Loucy (cell line): ENCODE data around the gene EZH2.

Experiments used
- H2AFZ ChIP-seq: fragments of 200-600 bp; sonication (generic); 2 replicates; pipeline ENCODE4 v1.6.0; 2016; ENCODE audit warnings: antibody characterized with exemption, mild to moderate bottlenecking, low read length, moderate library complexity
- H3F3A ChIP-seq: fragments of 200-600 bp; 2 replicates; pipeline ENCODE4 v1.6.0; 2016; ENCODE audit warnings: antibody characterized with exemption, low read depth, mild to moderate bottlenecking
- H3K27me3 ChIP-seq: fragments of 200-600 bp; sonication (generic); 2 replicates; pipeline ENCODE4 v1.6.1; 2014; ENCODE audit warnings: low read length, mild to moderate bottlenecking; ENCODE audit not compliant: insufficient read depth, poor library complexity, severe bottlenecking
- H3K36me3 ChIP-seq: fragments of 200-600 bp; sonication (generic); 2 replicates; pipeline ENCODE4 v1.6.1; 2016; ENCODE audit warnings: low read length; ENCODE audit not compliant: insufficient read depth
- H3K4me1 ChIP-seq: fragments of 200-600 bp; sonication (generic); 2 replicates; pipeline ENCODE4 v1.5.1; 2014; ENCODE audit warnings: low read length, mild to moderate bottlenecking; ENCODE audit not compliant: insufficient read depth, poor library complexity, severe bottlenecking
- H3K4me2 ChIP-seq: fragments of 200-600 bp; sonication (generic); 2 replicates; pipeline ENCODE4 v1.6.0; 2014; ENCODE audit warnings: antibody characterized with exemption, low read length, low read depth, mild to moderate bottlenecking; ENCODE audit not compliant: poor library complexity, severe bottlenecking
- H3K4me3 ChIP-seq: fragments of 200-600 bp; sonication (generic); 2 replicates; pipeline ENCODE4 v1.5.1; 2014; ENCODE audit warnings: low read length, mild to moderate bottlenecking, mixed read lengths; ENCODE audit not compliant: poor library complexity, severe bottlenecking
- H3K79me2 ChIP-seq: fragments of 200-600 bp; sonication (generic); 2 replicates; pipeline ENCODE4 v1.6.1; 2014; ENCODE audit warnings: low read length; ENCODE audit not compliant: insufficient read depth
- H3K9ac ChIP-seq: fragments of 200-600 bp; sonication (generic); 2 replicates; pipeline ENCODE4 v1.6.0; 2014; ENCODE audit warnings: mild to moderate bottlenecking, low read depth, low read length, moderate library complexity; ENCODE audit not compliant: poor library complexity, severe bottlenecking
- H3K9me2 ChIP-seq: fragments of 200-600 bp; sonication (generic); replicated peaks from 2 replicates; pipeline ENCODE4 v1.6.1; 2016; ENCODE audit warnings: low read depth, low read length, mixed read lengths
- H3K9me3 ChIP-seq: fragments of 200-600 bp; sonication (generic); 2 replicates; pipeline ENCODE4 v1.6.1; 2014; ENCODE audit warnings: mild to moderate bottlenecking, antibody characterized with exemption, low read length, low read depth; ENCODE audit not compliant: insufficient read depth
- H4K20me1 ChIP-seq: fragments of 200-600 bp; sonication (generic); 2 replicates; pipeline ENCODE4 v1.6.0; 2014; ENCODE audit warnings: antibody characterized with exemption, low read length, mild to moderate bottlenecking; ENCODE audit not compliant: insufficient read depth, poor library complexity, severe bottlenecking
- EZH2phosphoT487 ChIP-seq: fragments of 200-600 bp; IDR thresholded peaks from 2 replicates; pipeline ENCODE4 v1.6.1; 2018; ENCODE audit warnings: antibody characterized with exemption, mild to moderate bottlenecking, moderate library complexity, borderline replicate concordance
- TF ChIP-seq, protein P1 (sequence below): fragments of 200-600 bp; sonication (generic); conservative IDR thresholded peaks from 2 replicates; pipeline ENCODE4 v1.5.1; 2014; ENCODE audit warnings: mild to moderate bottlenecking, antibody characterized with exemption, low read length

The EZH2 gene

DNA sequence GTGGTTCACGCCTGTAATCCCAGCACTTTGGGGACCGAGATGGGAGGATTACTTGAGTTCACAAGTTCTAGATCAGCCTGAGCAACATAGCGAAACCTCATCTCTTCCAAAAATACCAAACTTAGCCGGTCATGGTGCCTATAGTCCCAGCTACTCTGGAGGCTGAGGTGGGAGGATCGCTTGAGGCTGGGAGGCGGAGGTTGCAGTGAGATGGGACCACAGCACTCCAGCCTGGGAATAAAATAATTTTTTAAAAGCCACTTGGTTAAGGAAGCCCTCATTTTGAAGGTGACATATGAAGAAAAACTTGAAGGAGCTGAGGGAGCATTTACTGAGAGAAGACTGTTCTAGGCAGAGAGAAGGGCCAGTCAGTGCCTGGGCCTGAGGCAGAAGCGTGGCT lies 4.2 kb upstream of the EZH2 start:
- Histone ChIP-seq H3K79me2 (no peaks in the 10 kb centered on the region), H3K4me1 (no peaks in the 10 kb centered on the region), H3K9me3 (no peaks in the 10 kb centered on the region), H3K27me3 (no peaks in the 10 kb centered on the region), H3F3A (no peaks in the 10 kb centered on the region), H3K4me2 (no peak overlapping the region), H3K4me3 (no peak overlapping the region), H4K20me1 (no peaks in the 10 kb centered on the region), H3K9ac (no peak overlapping the region), H3K9me2 (no peaks in the 10 kb centered on the region), H2AFZ (no peak overlapping the region), H3K36me3 (no peaks in the 10 kb centered on the region)
- TF ChIP-seq, protein P1, sequence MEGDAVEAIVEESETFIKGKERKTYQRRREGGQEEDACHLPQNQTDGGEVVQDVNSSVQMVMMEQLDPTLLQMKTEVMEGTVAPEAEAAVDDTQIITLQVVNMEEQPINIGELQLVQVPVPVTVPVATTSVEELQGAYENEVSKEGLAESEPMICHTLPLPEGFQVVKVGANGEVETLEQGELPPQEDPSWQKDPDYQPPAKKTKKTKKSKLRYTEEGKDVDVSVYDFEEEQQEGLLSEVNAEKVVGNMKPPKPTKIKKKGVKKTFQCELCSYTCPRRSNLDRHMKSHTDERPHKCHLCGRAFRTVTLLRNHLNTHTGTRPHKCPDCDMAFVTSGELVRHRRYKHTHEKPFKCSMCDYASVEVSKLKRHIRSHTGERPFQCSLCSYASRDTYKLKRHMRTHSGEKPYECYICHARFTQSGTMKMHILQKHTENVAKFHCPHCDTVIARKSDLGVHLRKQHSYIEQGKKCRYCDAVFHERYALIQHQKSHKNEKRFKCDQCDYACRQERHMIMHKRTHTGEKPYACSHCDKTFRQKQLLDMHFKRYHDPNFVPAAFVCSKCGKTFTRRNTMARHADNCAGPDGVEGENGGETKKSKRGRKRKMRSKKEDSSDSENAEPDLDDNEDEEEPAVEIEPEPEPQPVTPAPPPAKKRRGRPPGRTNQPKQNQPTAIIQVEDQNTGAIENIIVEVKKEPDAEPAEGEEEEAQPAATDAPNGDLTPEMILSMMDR = no peak
- no peak for TF ChIP-seq EZH2phosphoT487

DNA sequence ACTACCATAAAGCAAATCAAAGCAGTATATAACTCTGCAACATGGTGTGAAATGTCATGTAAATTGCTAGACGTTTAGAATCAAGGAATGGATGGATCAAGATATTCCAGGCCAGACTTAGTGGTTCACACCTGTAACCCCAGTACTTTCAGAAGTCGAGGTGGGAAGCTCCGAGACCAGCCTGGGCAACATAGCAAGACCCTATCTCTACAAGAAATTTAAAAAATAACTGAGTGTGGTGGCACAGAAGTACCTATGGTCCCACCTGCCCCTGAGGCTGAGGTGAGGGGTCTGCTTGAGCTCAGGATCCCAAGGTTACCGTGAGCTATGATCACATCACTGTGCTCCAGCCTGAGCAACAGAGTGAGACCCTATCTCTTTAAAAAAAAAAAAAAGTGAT lies 2.8 kb upstream of the EZH2 start:
- Histone ChIP-seq H3K36me3 (no peaks in the 10 kb centered on the region), H3K79me2 (no peaks in the 10 kb centered on the region), H3K4me2 (no peak overlapping the region), H3K4me3 (no peak overlapping the region), H3K4me1 (no peaks in the 10 kb centered on the region), H2AFZ (no peak overlapping the region), H3F3A (no peaks in the 10 kb centered on the region), H3K9ac (no peak overlapping the region), H4K20me1 (no peaks in the 10 kb centered on the region), H3K9me3 (no peaks in the 10 kb centered on the region), H3K9me2 (no peaks in the 10 kb centered on the region), H3K27me3 (no peaks in the 10 kb centered on the region)
- TF ChIP-seq, protein P1 = no peak
- TF ChIP-seq EZH2phosphoT487 = no peak

DNA sequence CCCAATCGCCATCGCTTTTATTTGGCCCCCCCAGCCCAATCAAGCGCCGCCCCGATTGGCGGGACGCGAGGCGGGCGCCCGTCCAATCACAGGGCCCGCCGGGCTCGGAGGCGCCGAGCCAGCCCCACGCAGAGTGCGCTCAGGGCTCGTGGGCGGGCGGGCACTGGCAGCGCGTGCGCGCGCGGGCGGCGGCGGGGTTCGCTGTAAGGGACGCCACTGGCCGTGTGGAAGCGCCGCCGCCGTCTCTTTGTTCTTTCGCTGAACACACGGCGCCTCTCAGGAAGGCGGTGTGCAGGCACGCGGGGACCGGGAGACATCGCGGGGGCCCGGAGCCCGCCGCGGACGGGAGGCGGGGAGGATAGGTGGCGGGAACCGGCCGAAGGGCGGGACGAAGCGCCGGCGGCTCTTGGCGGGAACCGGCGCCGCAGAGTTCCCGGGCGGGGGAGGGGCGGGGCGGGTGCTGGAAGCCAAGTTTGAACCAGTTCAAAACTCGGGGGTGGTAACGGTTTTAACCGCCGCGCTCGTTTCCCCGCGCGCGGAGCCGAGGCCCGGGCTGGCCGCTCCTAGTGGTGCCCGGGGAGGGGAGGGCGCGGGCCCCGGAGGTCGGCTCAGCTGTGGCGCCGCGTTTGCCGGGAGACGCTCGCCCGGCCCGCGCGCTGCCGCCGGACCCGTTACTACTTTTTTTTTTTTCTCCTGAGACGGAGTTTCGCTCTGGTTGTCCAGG lies 370 bp upstream of the EZH2 start:
- no peaks in the 10 kb centered on the region for H3K9me3 ChIP-seq
- H3K36me3 ChIP-seq = no peaks in the 10 kb centered on the region
- no peaks in the 10 kb centered on the region for H3K79me2 ChIP-seq
- H3K4me1 ChIP-seq = no peaks in the 10 kb centered on the region
- no peaks in the 10 kb centered on the region for H3F3A ChIP-seq
- H3K27me3 ChIP-seq = no peaks in the 10 kb centered on the region
- no peak overlapping the region for H3K4me3 ChIP-seq
- no peak overlapping the region for H2AFZ ChIP-seq
- H3K4me2 ChIP-seq = no peak overlapping the region
- H3K9me2 ChIP-seq = no peaks in the 10 kb centered on the region
- no peaks in the 10 kb centered on the region for H4K20me1 ChIP-seq
- TF ChIP-seq, protein P1 = no peak
- TF ChIP-seq EZH2phosphoT487 = no peak
- no peak overlapping the region for H3K9ac ChIP-seq
